HG02571 (cell line): ENCODE results near the gene YIPF6.
"Not testable (repeated sequence)": the region's sequence is repeated elsewhere in the genome, so short reads cannot be mapped to it uniquely, and the experiment has no call there.

Experiments
- ATAC-seq: cut with Tn5 transposase; IDR thresholded peaks from one replicate; pipeline ENCODE4 v1.9.1; 2021; ENCODE audit warnings: mild to moderate bottlenecking, moderate library complexity; ENCODE audit not compliant: unreplicated experiment

The YIPF6 gene

GRCh38 chrX:68498508-68499379 is at the start of gene YIPF6:
YIPF6 (plus strand) TSS chrX:68499051; CDS start chrX:68499067, 16 bp downstream.
- peak; percentile 95 for ATAC-seq

GRCh38 chrX:68451720-68452119 is 47.1 kb upstream of the YIPF6 start:
- ATAC-seq, result no peak

- ATAC-seq, result no peak
These were observed 44.2 kb upstream of the YIPF6 start for GRCh38 chrX:68454476-68455150.

DNA sequence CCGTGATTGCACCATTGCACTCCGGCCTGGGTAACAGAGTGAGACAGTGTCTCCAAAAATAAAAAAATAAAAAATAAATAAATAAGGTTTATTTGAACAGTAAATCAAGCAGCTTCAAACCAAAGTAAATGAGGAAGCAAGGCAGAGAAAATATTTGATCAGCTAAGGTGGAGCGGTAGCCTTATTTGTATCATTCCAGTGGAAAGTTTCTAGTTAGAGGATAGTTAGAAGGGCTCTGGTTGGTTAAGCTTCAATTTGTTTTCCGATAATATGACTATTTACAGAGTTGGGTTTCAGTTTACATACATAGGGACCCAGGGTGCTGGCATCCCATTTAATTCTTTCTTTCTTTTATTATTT is 43.7 kb upstream of the YIPF6 start:
- ATAC-seq, result no peak

GRCh38 chrX:68461093-68461492 is 37.8 kb upstream of the YIPF6 start:
- no peak for ATAC-seq

GRCh38 chrX:68461576-68461975 is 37.3 kb upstream of the YIPF6 start:
- no peak for ATAC-seq

- ATAC-seq, result no peak
These were observed 36.7 kb upstream of the YIPF6 start for GRCh38 chrX:68462197-68462596.

DNA sequence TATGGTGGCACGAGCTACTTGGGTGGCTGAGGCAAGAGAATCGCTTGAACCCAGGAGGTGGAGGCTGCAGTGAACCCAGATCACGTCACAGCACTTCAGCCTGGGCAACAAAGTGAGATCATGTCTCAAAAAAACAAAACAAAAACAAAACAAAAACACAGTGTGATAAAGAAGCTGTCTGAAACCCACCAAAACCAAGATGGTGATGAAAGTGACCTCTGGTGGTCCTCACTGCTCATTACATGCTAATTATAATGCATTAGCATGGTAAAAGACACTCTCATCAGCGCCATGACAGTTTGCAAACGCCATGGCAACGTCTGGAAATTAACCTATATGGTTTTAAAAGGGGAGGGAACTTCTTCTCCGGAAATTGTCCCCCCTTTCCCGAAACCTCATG is 36.2 kb upstream of the YIPF6 start:
- ATAC-seq, result no peak

- no peak for ATAC-seq
These were observed 35.0 kb upstream of the YIPF6 start for GRCh38 chrX:68463880-68464279.

- no peak for ATAC-seq
These were observed 34.1 kb upstream of the YIPF6 start for GRCh38 chrX:68464796-68465195.

DNA sequence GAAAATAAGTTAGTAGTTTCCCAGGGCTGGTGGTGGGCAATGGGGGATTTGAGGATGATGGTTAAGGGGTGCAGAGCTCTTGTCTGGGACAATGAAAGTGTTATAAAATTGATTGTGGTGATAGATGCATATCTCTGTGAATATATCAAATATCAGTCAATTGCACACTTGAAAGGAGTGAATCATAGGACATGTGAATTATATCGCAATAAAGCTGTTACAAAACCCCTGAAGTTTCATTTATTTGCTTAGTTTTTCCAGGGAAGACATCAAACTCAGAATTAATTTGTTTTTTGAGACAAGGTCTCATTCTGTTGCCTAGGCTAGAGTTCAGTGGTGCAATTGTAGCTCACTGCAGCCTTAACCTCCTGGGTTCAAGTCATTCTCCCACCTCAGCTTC is 17.9 kb upstream of the YIPF6 start:
- ATAC-seq, result no peak

DNA sequence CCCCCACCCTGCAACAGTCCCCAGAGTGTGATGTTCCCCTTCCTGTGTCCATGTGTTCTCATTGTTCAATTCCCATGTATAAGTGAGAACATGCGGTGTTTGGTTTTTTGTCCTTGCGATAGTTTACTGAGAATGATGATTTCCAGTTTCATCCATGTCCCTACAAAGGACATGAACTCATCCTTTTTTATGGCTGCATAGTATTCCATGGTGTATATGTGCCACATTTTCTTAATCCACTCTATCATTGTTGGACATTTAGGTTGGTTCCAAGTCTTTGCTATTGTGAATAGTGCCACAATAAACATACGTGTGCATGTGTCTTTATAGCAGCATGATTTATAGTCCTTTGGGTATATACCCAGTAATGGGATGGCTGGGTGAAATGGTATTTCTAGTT is 12.7 kb upstream of the YIPF6 start:
- not testable (repeated sequence) for ATAC-seq

DNA sequence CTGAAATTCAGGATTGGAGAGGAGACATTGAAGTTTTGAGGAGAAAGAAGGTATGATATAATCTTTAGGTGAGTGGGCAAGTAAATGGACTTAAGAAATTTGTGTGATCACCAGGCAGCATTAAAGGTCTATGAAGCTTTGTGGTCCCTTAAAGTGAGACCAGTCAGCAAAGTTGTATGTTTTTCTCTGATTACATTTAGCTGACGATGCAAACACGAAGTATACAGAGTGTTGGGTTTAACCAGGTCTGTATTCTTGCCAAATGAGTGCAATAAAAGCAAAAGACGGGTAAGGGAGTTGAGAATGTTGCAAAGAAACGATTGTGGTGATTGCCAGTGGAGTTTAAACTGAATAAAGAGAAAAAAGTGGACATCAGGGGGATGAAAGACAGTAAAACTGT is 11.6 kb upstream of the YIPF6 start:
- no peak for ATAC-seq

GRCh38 chrX:68487924-68488323 is 10.9 kb upstream of the YIPF6 start:
- no peak for ATAC-seq

DNA sequence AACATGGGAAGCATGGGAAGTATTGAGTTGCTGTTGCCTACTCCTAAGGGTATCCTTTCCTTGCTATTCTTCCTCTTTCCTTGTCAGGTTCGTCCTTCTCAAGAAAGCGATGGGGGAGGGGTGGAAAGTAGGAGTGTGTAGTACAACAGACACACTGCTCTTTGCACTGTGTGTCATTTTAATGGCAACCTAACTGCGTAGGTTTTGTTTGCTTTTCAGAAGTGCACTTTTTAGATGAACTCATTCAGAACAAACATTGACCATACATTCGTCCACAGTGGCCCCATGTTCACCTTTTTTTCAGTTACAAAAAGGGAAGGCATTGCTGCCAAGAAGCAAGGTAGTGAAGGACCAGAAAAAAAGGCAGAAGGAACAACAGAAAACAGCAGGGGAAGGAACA is 10.2 kb upstream of the YIPF6 start:
- ATAC-seq, result no peak

GRCh38 chrX:68490644-68491043 is 8.2 kb upstream of the YIPF6 start:
- no peak for ATAC-seq

DNA sequence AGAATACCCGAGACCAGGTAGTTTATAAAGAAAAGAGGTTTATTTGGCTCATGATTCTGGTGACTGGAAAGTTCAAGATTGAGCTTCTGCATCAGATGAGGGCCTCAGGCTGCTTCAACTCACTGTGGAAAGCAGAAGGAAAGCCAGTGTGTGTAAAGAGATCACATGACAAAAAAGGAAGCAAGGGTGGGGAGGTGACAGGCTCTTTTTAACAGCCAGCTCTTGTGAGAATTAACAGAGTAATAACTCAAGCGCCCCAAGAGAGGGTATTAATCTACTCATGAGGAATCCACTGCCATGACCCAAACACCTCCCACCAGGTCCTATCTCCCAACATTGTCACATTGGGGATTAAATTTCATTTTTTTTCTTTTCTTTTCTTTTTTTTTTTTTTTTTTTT is 6.3 kb upstream of the YIPF6 start:
- ATAC-seq, result no peak

DNA sequence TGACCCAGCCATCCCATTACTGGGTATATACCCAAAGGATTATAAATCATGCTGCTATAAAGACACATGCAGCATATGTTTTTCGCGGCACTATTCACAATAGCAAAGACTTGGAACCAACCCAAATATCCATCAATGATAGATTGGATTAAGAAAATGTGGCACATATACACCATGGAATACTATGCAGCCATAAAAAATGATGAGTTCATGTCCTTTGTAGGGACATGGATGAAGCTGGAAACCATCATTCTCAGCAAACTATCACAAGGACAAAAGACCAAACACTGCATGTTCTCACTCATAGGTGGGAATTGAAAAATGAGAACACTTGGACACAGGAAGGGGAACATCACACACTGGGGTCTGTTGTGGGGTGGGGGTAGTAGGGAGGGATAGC is 5.1 kb upstream of the YIPF6 start:
- ATAC-seq, result not testable (repeated sequence)

- ATAC-seq, result no peak
These were observed 775 bp upstream of the YIPF6 start for GRCh38 chrX:68498044-68498507.

DNA sequence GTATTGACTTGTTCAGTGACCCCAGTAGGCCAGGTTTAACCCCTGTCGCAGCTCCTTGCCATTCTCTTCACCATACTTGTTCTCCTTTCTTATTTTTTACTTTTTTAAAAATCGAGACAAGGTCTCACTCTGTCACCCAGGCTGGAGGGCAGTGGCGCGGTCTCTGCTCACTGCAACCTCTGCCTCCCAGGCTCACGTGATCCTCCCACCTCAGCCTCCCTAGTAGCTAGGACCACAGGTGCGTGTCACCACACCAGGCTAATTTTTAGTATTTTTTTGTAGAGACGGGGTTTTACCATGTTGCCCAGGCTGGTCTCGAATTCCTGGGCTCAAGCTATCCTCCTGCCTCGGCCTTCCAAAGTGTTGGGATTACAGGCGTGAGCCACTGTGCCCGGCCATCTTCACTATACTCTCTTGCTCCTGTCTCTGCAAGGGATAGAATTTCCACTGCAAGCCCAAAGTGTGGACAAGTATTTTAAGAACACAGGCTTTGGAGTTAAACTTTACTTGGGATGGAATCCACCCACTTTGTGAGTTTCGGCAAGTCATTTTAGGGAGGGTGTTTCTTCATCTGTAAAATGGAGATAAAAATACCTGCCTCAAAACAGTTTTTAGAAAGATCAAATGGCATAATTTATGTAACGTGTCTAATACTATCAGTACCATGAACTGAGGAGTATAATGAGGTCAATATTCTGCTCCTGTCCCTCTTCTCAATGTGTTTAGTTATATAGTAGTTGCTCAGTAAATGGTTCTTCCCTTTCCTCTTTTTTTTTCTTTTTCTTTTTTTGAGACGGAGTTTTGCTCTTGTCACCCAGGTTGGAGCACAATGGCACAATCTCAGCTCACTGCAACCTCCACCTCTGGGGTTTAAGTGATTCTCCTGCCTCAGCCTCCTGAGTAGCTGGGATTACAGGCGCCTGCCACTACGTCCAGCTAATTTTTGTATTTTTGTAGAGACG is 973 bp downstream of the YIPF6 start:
- ATAC-seq, result no peak
